ENCODE measurements around the gene PTPRE.

- TF ChIP-seq POLR2A (IDR thresholded peaks at IDR 0.05; ENCODE audit: borderline replicate concordance, extremely low read depth, insufficient read depth, insufficient read length) (no peak), CTCF (IDR thresholded peaks at IDR 0.05 in 2 of 3, conservative IDR thresholded peaks at IDR 0.05 in 1 of 3; ENCODE audit: borderline replicate concordance in 1 of 3, insufficient read depth in 1 of 3, low read depth in 2 of 3, low read length in 2 of 3) (no peak), EZH2phosphoT487 (IDR thresholded peaks at IDR 0.05; ENCODE audit: borderline replicate concordance) (no peak), EZH2 (IDR thresholded peaks at IDR 0.05) (no peak), POLR2AphosphoS5 (IDR thresholded peaks at IDR 0.05; ENCODE audit: low read depth, low read length) (peak; percentile 42), MAX (IDR thresholded peaks at IDR 0.05) (no peak)
Measured at GRCh38 chr10:127922675-127923366, 15.9 kb downstream of the PTPRE start.

Measured in HCT116 (cell line).